HUES6 (cell line): Measurements from ENCODE around the gene CTNND2.
"Not testable (repeated sequence)": the region's sequence is repeated elsewhere in the genome, so short reads cannot be mapped to it uniquely, and the experiment has no call there.

Experiments
- H3K27ac ChIP-seq: 2 replicates; pipeline ENCODE4 v1.7.0; 2013; ENCODE audit warnings: low read depth, mild to moderate bottlenecking, low read length, inconsistent platforms
- H3K27me3 ChIP-seq: 2 replicates; pipeline ENCODE4 v1.6.1; 2013; ENCODE audit warnings: low read length; ENCODE audit not compliant: control insufficient read depth, insufficient read depth
- H3K36me3 ChIP-seq: 2 replicates; pipeline ENCODE4 v1.6.1; 2013; ENCODE audit warnings: low read length; ENCODE audit not compliant: control insufficient read depth, insufficient read depth
- H3K4me1 ChIP-seq: 2 replicates; pipeline ENCODE4 v1.6.1; 2013; ENCODE audit warnings: low read length; ENCODE audit not compliant: control insufficient read depth, insufficient read depth
- H3K4me3 ChIP-seq: 2 replicates; pipeline ENCODE4 v1.5.1; 2013; ENCODE audit warnings: low read depth, low read length
- H3K9ac ChIP-seq: one replicate; pipeline ENCODE4 v1.6.1; 2013; ENCODE audit warnings: mild to moderate bottlenecking, low read length
- H3K9me3 ChIP-seq: 2 replicates; pipeline ENCODE4 v1.6.1; 2013; ENCODE audit warnings: low read depth, low read length; ENCODE audit not compliant: control insufficient read depth, insufficient read depth

The CTNND2 gene

GRCh38 chr5:11869203-11869602 is 35.0 kb downstream of the CTNND2 start:
- no peaks in the 10 kb centered on the region for H3K9me3 ChIP-seq
- H3K4me1 ChIP-seq: no peaks in the 10 kb centered on the region
- no peak overlapping the region for H3K4me3 ChIP-seq
- no peaks in the 10 kb centered on the region for H3K27me3 ChIP-seq
- H3K9ac ChIP-seq: no peak overlapping the region
- H3K27ac ChIP-seq: no peak overlapping the region
- no peaks in the 10 kb centered on the region for H3K36me3 ChIP-seq

- Histone ChIP-seq H3K4me1 (no peaks in the 10 kb centered on the region), H3K4me3 (no peak overlapping the region), H3K36me3 (no peaks in the 10 kb centered on the region), H3K9ac (no peak overlapping the region), H3K27me3 (no peaks in the 10 kb centered on the region), H3K9me3 (no peaks in the 10 kb centered on the region), H3K27ac (no peak overlapping the region)
Measured at GRCh38 chr5:11863911-11864310, 40.3 kb downstream of the CTNND2 start.

GRCh38 chr5:11857391-11857790 is 46.9 kb downstream of the CTNND2 start:
- no peaks in the 10 kb centered on the region for H3K27me3 ChIP-seq
- H3K4me3 ChIP-seq: no peak overlapping the region
- H3K27ac ChIP-seq: no peak overlapping the region
- H3K9ac ChIP-seq: no peak overlapping the region
- no peaks in the 10 kb centered on the region for H3K4me1 ChIP-seq
- H3K36me3 ChIP-seq: no peaks in the 10 kb centered on the region
- no peaks in the 10 kb centered on the region for H3K9me3 ChIP-seq

GRCh38 chr5:11854936-11855335 is 49.3 kb downstream of the CTNND2 start:
- no peak overlapping the region for H3K9ac ChIP-seq
- no peak overlapping the region for H3K27ac ChIP-seq
- H3K4me1 ChIP-seq: peaks cover 7% of the 10 kb centered on the region; the same call in 1 of the 2 replicates

GRCh38 chr5:11853796-11854195 is 50.5 kb downstream of the CTNND2 start:
- Histone ChIP-seq H3K27ac (no peak overlapping the region), H3K9me3 (no peaks in the 10 kb centered on the region), H3K27me3 (no peaks in the 10 kb centered on the region), H3K4me1 (peaks cover 7% of the 10 kb centered on the region; the same call in 1 of the 2 replicates), H3K9ac (no peak overlapping the region), H3K36me3 (no peaks in the 10 kb centered on the region), H3K4me3 (no peak overlapping the region)

More at GRCh38 chr5:11854936-11855335, 49.3 kb downstream of the CTNND2 start:
- Histone ChIP-seq H3K36me3 (no peaks in the 10 kb centered on the region), H3K27me3 (no peaks in the 10 kb centered on the region), H3K9me3 (no peaks in the 10 kb centered on the region), H3K4me3 (no peak overlapping the region)

- no peak overlapping the region for H3K4me3 ChIP-seq
- no peak overlapping the region for H3K27ac ChIP-seq
- no peaks in the 10 kb centered on the region for H3K9me3 ChIP-seq
- H3K36me3 ChIP-seq: no peaks in the 10 kb centered on the region
- H3K27me3 ChIP-seq: no peaks in the 10 kb centered on the region
- H3K9ac ChIP-seq: no peak overlapping the region
- H3K4me1 ChIP-seq: peaks cover 7% of the 10 kb centered on the region; the same call in 1 of the 2 replicates
Measured at GRCh38 chr5:11853140-11853539, 51.1 kb downstream of the CTNND2 start.

GRCh38 chr5:11852717-11853087 is 51.5 kb downstream of the CTNND2 start:
- Histone ChIP-seq H3K9me3 (no peaks in the 10 kb centered on the region), H3K36me3 (no peaks in the 10 kb centered on the region), H3K4me3 (no peak overlapping the region), H3K4me1 (peaks cover 7% of the 10 kb centered on the region; the same call in 1 of the 2 replicates), H3K27ac (no peak overlapping the region), H3K27me3 (no peaks in the 10 kb centered on the region), H3K9ac (no peak overlapping the region)

GRCh38 chr5:11851965-11852716 is 52.1 kb downstream of the CTNND2 start:
- Histone ChIP-seq H3K36me3 (no peaks in the 10 kb centered on the region), H3K4me1 (peaks cover 7% of the 10 kb centered on the region; the same call in 1 of the 2 replicates), H3K9ac (no peak overlapping the region)

GRCh38 chr5:11851416-11851815 is 52.8 kb downstream of the CTNND2 start:
- Histone ChIP-seq H3K9me3 (no peaks in the 10 kb centered on the region), H3K27me3 (no peaks in the 10 kb centered on the region), H3K4me3 (no peak overlapping the region), H3K4me1 (peaks cover 7% of the 10 kb centered on the region; the same call in 1 of the 2 replicates), H3K9ac (no peak overlapping the region), H3K27ac (no peak overlapping the region), H3K36me3 (no peaks in the 10 kb centered on the region)

More at GRCh38 chr5:11851965-11852716, 52.1 kb downstream of the CTNND2 start:
- H3K9me3 ChIP-seq: no peaks in the 10 kb centered on the region
- H3K4me3 ChIP-seq: no peak overlapping the region
- no peak overlapping the region for H3K27ac ChIP-seq
- no peaks in the 10 kb centered on the region for H3K27me3 ChIP-seq

- H3K9me3 ChIP-seq: peaks cover 22% of the 10 kb centered on the region
- H3K9ac ChIP-seq, H3K27me3 ChIP-seq, H3K4me1 ChIP-seq, H3K36me3 ChIP-seq, H3K4me3 ChIP-seq, H3K27ac ChIP-seq: not testable (repeated sequence)
Measured at GRCh38 chr5:11828566-11828965, 75.7 kb downstream of the CTNND2 start.

- Histone ChIP-seq H3K36me3 (no peaks in the 10 kb centered on the region), H3K4me1 (no peaks in the 10 kb centered on the region), H3K27me3 (no peaks in the 10 kb centered on the region), H3K9me3 (no peaks in the 10 kb centered on the region), H3K4me3 (no peak overlapping the region), H3K9ac (no peak overlapping the region), H3K27ac (no peak overlapping the region)
Measured at GRCh38 chr5:11822598-11822997, 81.6 kb downstream of the CTNND2 start.
